ENCODE measurements around the gene CRYBB3. TPM values are rescaled to one million over a fixed set of nuclear protein-coding genes. Genes with fewer than 3 reads are reported as not detected.

Gene CRYBB3
- total and polyA plus RNA-seq, 2 of the 4 experiments (the other 2 are of a cell fraction) = not detected

DNA sequence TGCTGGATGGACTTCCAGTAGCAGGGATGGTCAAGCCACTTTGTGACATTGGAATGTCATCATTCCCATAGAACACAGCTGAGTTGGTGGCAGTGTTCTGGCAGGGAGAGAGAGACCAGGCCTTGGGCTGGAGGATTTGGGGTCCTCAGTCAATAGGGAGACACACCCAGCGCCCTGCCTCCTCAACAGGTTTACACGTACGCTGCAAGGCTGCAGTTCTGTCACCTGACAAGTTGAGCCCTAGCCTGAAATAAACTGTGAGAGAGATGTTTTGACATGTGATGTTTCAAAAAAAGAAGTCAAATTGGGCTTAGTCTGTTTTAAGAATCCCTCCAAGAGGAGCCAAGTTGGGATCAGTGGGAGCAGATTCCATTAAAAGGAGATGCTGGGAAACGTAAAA is 42.9 kb upstream of the CRYBB3 start:
- Histone ChIP-seq H3K56ac (ENCODE audit: extremely low read depth, insufficient read depth, low read length) (no peak overlapping the region), H4K5ac (ENCODE audit: low read depth, low read length) (no peak overlapping the region), H3K4ac (ENCODE audit: low read depth, low read length) (no peak overlapping the region), H3K9ac (ENCODE audit: low read depth, low read length) (no peak overlapping the region), H2AK5ac (ENCODE audit: low read depth, low read length) (no peak overlapping the region), H3K36me3 (ENCODE audit: control insufficient read depth, insufficient read depth, low read length) (no peaks in the 10 kb centered on the region), H3K27me3 (ENCODE audit: control insufficient read depth, insufficient read depth, low read length) (no peaks in the 10 kb centered on the region), H3K4me1 (ENCODE audit: control insufficient read depth, insufficient read depth, low read length) (no peaks in the 10 kb centered on the region), H2BK20ac (ENCODE audit: low read depth, low read length) (no peak overlapping the region), H3K9me1 (ENCODE audit: insufficient read depth, low read length) (no peaks in the 10 kb centered on the region), H2BK120ac (ENCODE audit: low read depth, low read length) (no peak overlapping the region), H3K79me1 (ENCODE audit: low read depth in 1 of 2, low read length in 2 of 2) (no peaks in the 10 kb centered on the region), H2BK15ac (ENCODE audit: low read depth, low read length) (no peak overlapping the region), H4K20me1 (ENCODE audit: insufficient read depth, low read length) (no peaks in the 10 kb centered on the region), H3K23ac (ENCODE audit: low read depth, low read length) (no peak overlapping the region), H3K14ac (replicated peaks; ENCODE audit: low read depth, low read length) (no peak overlapping the region), H2BK5ac (ENCODE audit: low read depth, low read length, poor library complexity, severe bottlenecking) (no peak overlapping the region), H3K4me2 (ENCODE audit: low read depth, low read length) (no peak overlapping the region), H2AK9ac (replicated peaks; ENCODE audit: low read depth, low read length, poor library complexity) (no peak overlapping the region), H3K4me3 (ENCODE audit: insufficient read depth, low read depth, low read length) (no peak overlapping the region), H4K91ac (ENCODE audit: insufficient read depth, low read depth, low read length) (no peak overlapping the region), H3K9me3 (ENCODE audit: control insufficient read depth, insufficient read depth, low read length) (no peaks in the 10 kb centered on the region), H3K18ac (ENCODE audit: low read depth, low read length) (no peak overlapping the region), H2AFZ (replicated peaks; ENCODE audit: low read length, poor library complexity) (no peak overlapping the region), H3K27ac (ENCODE audit: insufficient read depth, low read length) (no peak overlapping the region), H4K8ac (ENCODE audit: low read depth in 2 of 2, low read length in 2 of 2) (no peak overlapping the region)
- POLR2A ChIA-PET (ENCODE audit: unreplicated experiment) = no interaction called here
- TF ChIP-seq POLR2A (IDR thresholded peaks at IDR 0.05; ENCODE audit: low read depth, low read length) (no peak), RCOR1 (IDR thresholded peaks at IDR 0.05; ENCODE audit: insufficient replicate concordance, low read length) (no peak), RAD21 (IDR thresholded peaks at IDR 0.05; ENCODE audit: low read length) (no peak), MAFK (IDR thresholded peaks at IDR 0.05; ENCODE audit: low read depth, low read length) (no peak), ELK1 (IDR thresholded peaks at IDR 0.05; ENCODE audit: borderline replicate concordance, low read depth, low read length) (no peak)
- CTCF ChIA-PET = no interaction called here
- DNase-seq = no peak
- intact Hi-C loops (cut with micrococcal nuclease) (no loop called here), in situ Hi-C loops (cut with MboI; ENCODE audit: low sequenced_read_pairs) (no loop called here), dilution Hi-C loops (cut with HindIII; ENCODE audit: low sequenced_read_pairs, unreplicated experiment) (no loop called here)
- no peak for ATAC-seq (ENCODE audit: low read depth)
- BruUV-seq (replicated peaks) = no TSS peak
- WGBS, 2 experiments (ENCODE audit: extremely low coverage in 2 of 2, insufficient read length in 1 of 2) = no CpG with 5 or more reads among the region's 4 CpGs
